Caco-2 (cell line): ENCODE data around the gene NRXN3. TPM values are rescaled to one million over a fixed set of nuclear protein-coding genes. Genes with fewer than 3 reads are reported as not detected.

ENCODE experiments used
- BruUV-seq: library from RNA; stranded (reverse); fragments of 400-500 nt; replicated peaks from 2 replicates; lab custom pipeline; 2021; lab: Mats Ljungman, UMichigan
- CTCF ChIA-PET: fragments of 300-600 bp; sonication (Branson Sonifier 250); formaldehyde crosslinking; loops from one replicate; lab custom pipeline; 2022; ENCODE audit warnings: antibody characterized with exemption; lab: Charles Lee
- POLR2A ChIA-PET: fragments of 300-600 bp; sonication (Branson Sonifier 250); formaldehyde crosslinking; loops from one replicate; lab custom pipeline; 2022; ENCODE audit warnings: antibody characterized with exemption; lab: Charles Lee
- DNase-seq, 2 experiments: peaks; one replicate each; pipeline versions ENCODE4 v3.0.0 to v3.0.0-alpha.2; 2020 to 2022
- H3K27me3 ChIP-seq: replicated peaks from 2 replicates; pipeline ENCODE4 v1.6.0; 2011; ENCODE audit warnings: low read length; ENCODE audit not compliant: control insufficient read depth, insufficient read depth
- H3K36me3 ChIP-seq: 2 replicates; pipeline ENCODE4 v1.5.1; 2011; ENCODE audit warnings: low read length; ENCODE audit not compliant: control insufficient read depth, insufficient read depth
- H3K4me1 ChIP-seq: fragments of 250-450 bp; sonication (Bioruptor Pico); 2 replicates; pipeline ENCODE4 v1.5.1; 2020; ENCODE audit warnings: mild to moderate bottlenecking
- H3K4me3 ChIP-seq: 2 replicates; pipeline ENCODE4 v1.5.1; 2011; ENCODE audit warnings: low read depth, mild to moderate bottlenecking, control low read depth, low read length
- H3K9me3 ChIP-seq: fragments of 250-450 bp; sonication (Bioruptor Pico); 2 replicates; pipeline ENCODE4 v1.5.1; 2020; ENCODE audit warnings: mild to moderate bottlenecking, moderate library complexity
- H3K27ac Mint-ChIP-seq: one replicate; pipeline ENCODE4 v1.8.0; 2022; ENCODE audit warnings: mixed read lengths; ENCODE audit not compliant: unreplicated experiment
- H3K27me3 Mint-ChIP-seq: one replicate; pipeline ENCODE4 v1.8.0; 2022; ENCODE audit warnings: mixed read lengths; ENCODE audit not compliant: insufficient read depth, unreplicated experiment
- H3K36me3 Mint-ChIP-seq: one replicate; pipeline ENCODE4 v1.8.0; 2022; ENCODE audit warnings: mild to moderate bottlenecking, mixed read lengths; ENCODE audit not compliant: insufficient read depth, unreplicated experiment
- H3K4me1 Mint-ChIP-seq: one replicate; pipeline ENCODE4 v1.8.0; 2022; ENCODE audit warnings: low read depth, mixed read lengths; ENCODE audit not compliant: unreplicated experiment
- H3K4me3 Mint-ChIP-seq: one replicate; pipeline ENCODE4 v1.8.0; 2022; ENCODE audit warnings: mild to moderate bottlenecking, moderate library complexity, mixed read lengths; ENCODE audit not compliant: unreplicated experiment
- H3K9me3 Mint-ChIP-seq: one replicate; pipeline ENCODE4 v1.8.0; 2022; ENCODE audit warnings: mixed read lengths; ENCODE audit not compliant: unreplicated experiment
- intact Hi-C: fragments of 100-400 bp; cut with micrococcal nuclease; formaldehyde crosslinking; loops from one replicate; pipeline ENCODE4 v1.10.0; 2022; ENCODE audit not compliant: unreplicated experiment
- total RNA-seq: library from RNA; stranded (reverse); gene quantifications from 2 replicates; pipeline ENCODE4 v1.2.3, GENCODE V29; 2022
- TF ChIP-seq, protein P1 (sequence below), 2 experiments: fragments of 200-600 bp in 1 of 2; IDR thresholded peaks; 1 replicate in 1 of 2; 2 replicates in 1 of 2; pipeline versions ENCODE4 v1.5.1 to v1.8.0; 2011 to 2022; ENCODE audit warnings: antibody characterized with exemption in 1 of 2, control low read depth in 1 of 2, inconsistent platforms in 1 of 2, low read depth in 1 of 2, low read length in 1 of 2, mild to moderate bottlenecking in 1 of 2, moderate library complexity in 1 of 2; ENCODE audit not compliant: insufficient read depth in 1 of 2, severe bottlenecking in 1 of 2, unreplicated experiment in 1 of 2

NRXN3 gene
- total RNA-seq, 1 experiment from 2014 or later = 12.4 TPM

DNA sequence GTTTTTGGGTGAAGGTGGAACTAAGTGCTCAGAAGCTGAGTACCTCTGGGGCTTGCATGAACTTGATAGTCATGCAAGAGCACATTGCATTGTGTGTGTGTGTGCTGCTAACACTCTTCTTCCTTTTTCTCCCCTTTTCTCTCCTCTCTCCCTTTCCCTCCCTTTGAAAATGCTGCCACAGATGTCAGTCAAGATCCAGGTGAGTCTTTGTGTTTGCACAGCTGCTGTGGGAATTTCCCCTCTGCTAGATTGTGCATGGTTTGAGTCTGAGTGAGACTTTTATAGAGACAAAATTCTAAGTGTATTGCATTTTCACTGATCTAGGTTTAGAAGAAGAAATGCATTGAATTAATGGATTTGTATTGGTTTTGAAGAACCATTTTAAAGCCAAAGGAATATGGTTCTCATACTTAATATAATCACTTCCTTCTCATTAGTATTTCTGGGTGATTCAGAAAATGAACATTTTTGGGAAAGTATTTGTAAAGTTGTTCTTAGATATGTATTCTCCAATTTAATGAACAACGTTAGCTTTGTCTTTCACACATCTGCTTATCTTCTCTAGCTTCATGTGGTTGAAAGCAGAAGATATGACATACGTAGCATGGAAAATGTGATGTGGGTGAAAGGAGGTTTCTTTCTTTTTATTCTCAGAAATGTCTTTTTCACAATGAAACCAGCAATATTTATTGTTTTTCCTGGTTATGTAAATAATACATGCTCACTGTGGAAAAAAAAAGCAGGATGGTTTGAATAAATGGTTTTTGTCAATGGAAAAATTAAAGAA is 108.5 kb downstream of the NRXN3 start:
- Histone ChIP-seq H3K4me1 (peaks cover 3% of the 10 kb centered on the region; the same call in 1 of the 2 replicates), H3K9me3 (no peaks in the 10 kb centered on the region), H3K4me3 (no peak overlapping the region), H3K27me3 (no peaks in the 10 kb centered on the region), H3K36me3 (no peaks in the 10 kb centered on the region)
- intact Hi-C loops = no loop called here
- Mint-ChIP-seq H3K36me3 (no peaks in the 10 kb centered on the region), H3K9me3 (no peaks in the 10 kb centered on the region), H3K27ac (no peak overlapping the region), H3K4me3 (no peak overlapping the region), H3K4me1 (no peaks in the 10 kb centered on the region), H3K27me3 (peaks cover 15% of the 10 kb centered on the region)
- TF ChIP-seq, protein P1, sequence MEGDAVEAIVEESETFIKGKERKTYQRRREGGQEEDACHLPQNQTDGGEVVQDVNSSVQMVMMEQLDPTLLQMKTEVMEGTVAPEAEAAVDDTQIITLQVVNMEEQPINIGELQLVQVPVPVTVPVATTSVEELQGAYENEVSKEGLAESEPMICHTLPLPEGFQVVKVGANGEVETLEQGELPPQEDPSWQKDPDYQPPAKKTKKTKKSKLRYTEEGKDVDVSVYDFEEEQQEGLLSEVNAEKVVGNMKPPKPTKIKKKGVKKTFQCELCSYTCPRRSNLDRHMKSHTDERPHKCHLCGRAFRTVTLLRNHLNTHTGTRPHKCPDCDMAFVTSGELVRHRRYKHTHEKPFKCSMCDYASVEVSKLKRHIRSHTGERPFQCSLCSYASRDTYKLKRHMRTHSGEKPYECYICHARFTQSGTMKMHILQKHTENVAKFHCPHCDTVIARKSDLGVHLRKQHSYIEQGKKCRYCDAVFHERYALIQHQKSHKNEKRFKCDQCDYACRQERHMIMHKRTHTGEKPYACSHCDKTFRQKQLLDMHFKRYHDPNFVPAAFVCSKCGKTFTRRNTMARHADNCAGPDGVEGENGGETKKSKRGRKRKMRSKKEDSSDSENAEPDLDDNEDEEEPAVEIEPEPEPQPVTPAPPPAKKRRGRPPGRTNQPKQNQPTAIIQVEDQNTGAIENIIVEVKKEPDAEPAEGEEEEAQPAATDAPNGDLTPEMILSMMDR (IDR thresholded peaks at IDR 0.05; ENCODE audit: insufficient read depth in 1 of 2, low read depth in 1 of 2, low read length in 1 of 2, severe bottlenecking in 1 of 2, unreplicated experiment in 1 of 2) = no peak
- POLR2A ChIA-PET = no interaction called here
- DNase-seq = no peak
- CTCF ChIA-PET = no interaction called here
- BruUV-seq = no TSS peak

DNA sequence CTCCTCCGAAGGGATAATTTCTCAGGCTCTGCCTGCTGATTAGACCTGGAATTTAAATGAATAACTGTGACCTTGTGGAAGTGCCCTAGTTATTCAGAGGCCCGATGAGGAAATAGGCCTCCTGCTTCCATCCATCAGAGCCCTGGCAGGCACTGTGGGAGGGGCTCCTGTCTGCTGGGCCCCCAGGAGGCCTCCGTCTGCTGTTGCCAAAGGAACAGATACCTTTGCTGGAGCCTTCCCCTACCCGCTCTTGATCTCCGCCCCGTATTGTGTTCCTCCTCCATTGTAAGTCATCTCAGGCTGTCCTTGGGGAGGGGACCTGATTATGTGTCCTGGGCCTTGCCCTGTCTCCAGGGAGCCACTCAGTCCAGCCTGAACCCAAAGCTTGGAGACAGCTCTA is 112.3 kb downstream of the NRXN3 start:
- H3K27me3 Mint-ChIP-seq = peaks cover 12% of the 10 kb centered on the region
- TF ChIP-seq, protein P1 (IDR thresholded peaks at IDR 0.05; ENCODE audit: insufficient read depth in 1 of 2, low read depth in 1 of 2, low read length in 1 of 2, severe bottlenecking in 1 of 2, unreplicated experiment in 1 of 2) = no peak
- no TSS peak for BruUV-seq
- ChIA-PET POLR2A (no interaction called here), CTCF (no interaction called here)
- peaks cover 3% of the 10 kb centered on the region; the same call in 1 of the 2 replicates for H3K4me1 ChIP-seq
- no peaks in the 10 kb centered on the region for H3K36me3 ChIP-seq
- H3K27me3 ChIP-seq = no peaks in the 10 kb centered on the region
- H3K4me3 Mint-ChIP-seq = no peak overlapping the region
- H3K4me3 ChIP-seq = no peak overlapping the region
- no peak overlapping the region for H3K27ac Mint-ChIP-seq
- intact Hi-C loops = no loop called here
- no peaks in the 10 kb centered on the region for H3K36me3 Mint-ChIP-seq
- no peak for DNase-seq
- no peaks in the 10 kb centered on the region for H3K4me1 Mint-ChIP-seq
- H3K9me3 Mint-ChIP-seq = no peaks in the 10 kb centered on the region
- H3K9me3 ChIP-seq = no peaks in the 10 kb centered on the region

DNA sequence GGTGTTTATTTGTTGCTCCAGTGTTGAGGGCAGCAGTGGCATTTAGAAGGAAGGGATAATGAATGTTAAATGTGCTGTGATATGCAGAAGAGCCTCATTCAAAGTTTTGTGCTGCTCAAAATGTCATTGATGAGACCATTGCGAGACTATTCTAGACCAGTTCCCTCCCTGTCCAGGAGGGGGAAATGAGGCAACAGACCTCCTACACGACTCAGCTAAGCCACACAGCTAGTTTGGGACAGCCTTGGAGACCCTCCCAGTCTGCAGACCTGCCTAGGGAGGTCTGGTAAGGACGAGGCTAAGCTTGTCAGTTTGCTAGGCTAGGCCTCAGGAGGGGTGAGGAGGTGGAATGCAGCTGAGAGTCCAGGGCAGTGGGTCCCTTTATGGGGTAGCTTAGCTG is 116.0 kb downstream of the NRXN3 start:
- intact Hi-C loops = no loop called here
- no peaks in the 10 kb centered on the region for H3K27me3 ChIP-seq
- Mint-ChIP-seq H3K9me3 (no peaks in the 10 kb centered on the region), H3K36me3 (no peaks in the 10 kb centered on the region), H3K4me3 (no peak overlapping the region), H3K27ac (no peak overlapping the region), H3K4me1 (no peaks in the 10 kb centered on the region), H3K27me3 (peaks cover 11% of the 10 kb centered on the region)
- CTCF ChIA-PET = no interaction called here
- TF ChIP-seq, protein P1 (IDR thresholded peaks at IDR 0.05; ENCODE audit: insufficient read depth in 1 of 2, low read depth in 1 of 2, low read length in 1 of 2, severe bottlenecking in 1 of 2, unreplicated experiment in 1 of 2) = no peak
- H3K4me1 ChIP-seq = no peaks in the 10 kb centered on the region
- no peaks in the 10 kb centered on the region for H3K9me3 ChIP-seq
- DNase-seq = no peak
- POLR2A ChIA-PET = no interaction called here
- no peak overlapping the region for H3K4me3 ChIP-seq
- H3K36me3 ChIP-seq = no peaks in the 10 kb centered on the region
- no TSS peak for BruUV-seq
